Spinal cord (tissue), 10 donors: ENCODE measurements around the gene MAMDC2. TPM values are rescaled to one million over a fixed set of nuclear protein-coding genes. Genes with fewer than 3 reads are reported as not detected.

Experiments used
- DNase-seq, 6 donors: peaks; one replicate each; pipeline versions ENCODE4 v3.0.0 to v3.0.0-alpha.2; 2013 to 2015; ENCODE audit warnings: low spot score in 6 of 6, low read depth in 4 of 6
- H3K27ac ChIP-seq: one replicate; pipeline ENCODE4 v1.5.1; 2013; ENCODE audit warnings: low read depth, low read length, control low read depth
- H3K27me3 ChIP-seq: one replicate; pipeline ENCODE4 v1.6.1; 2013; ENCODE audit warnings: low read length; ENCODE audit not compliant: control insufficient read depth, insufficient read depth
- H3K36me3 ChIP-seq: one replicate; pipeline ENCODE4 v1.6.1; 2013; ENCODE audit warnings: low read length; ENCODE audit not compliant: control insufficient read depth, insufficient read depth
- H3K4me1 ChIP-seq: one replicate; pipeline ENCODE4 v1.6.1; 2013; ENCODE audit warnings: low read length; ENCODE audit not compliant: control insufficient read depth, insufficient read depth
- H3K4me3 ChIP-seq: one replicate; pipeline ENCODE4 v1.5.1; 2013; ENCODE audit warnings: low read depth, low read length, control low read depth
- H3K9me3 ChIP-seq: one replicate; pipeline ENCODE4 v1.6.1; 2013; ENCODE audit warnings: low read length; ENCODE audit not compliant: control insufficient read depth, insufficient read depth
- WGBS: methylation state at CpG from one replicate; pipeline ENCODE4 v1.1.5; 2013; ENCODE audit warnings: missing lambda C conversion rate; ENCODE audit not compliant: insufficient coverage; 5-methylcytosine and 5-hydroxymethylcytosine counted together
- polyA plus RNA-seq, 2 donors: library from polyadenylated mRNA; unstranded; fragments of 120-200 nt; gene quantifications; one replicate each; pipeline ENCODE4 v1.2.1, GENCODE V29; 2013; ENCODE audit not compliant: insufficient read length in 2 of 2
- total RNA-seq, 2 donors: library from RNA; depleted of rRNA in 1 of 2; stranded (reverse); fragments of 120-200 nt in 1 of 2; fragments of >200 nt in 1 of 2; gene quantifications; one replicate each; pipeline versions ENCODE4 v1.2.3 to v1.2.4, GENCODE V29; 2013 to 2014
- donor health status: healthy.

The MAMDC2 gene
- total and polyA plus RNA-seq, 4 donors: 2.0 to 8.2 (median 4.2) TPM

- H3K4me1 ChIP-seq: no peaks in the 10 kb centered on the region
- no peaks in the 10 kb centered on the region for H3K9me3 ChIP-seq
- H3K27me3 ChIP-seq: no peaks in the 10 kb centered on the region
- no peak overlapping the region for H3K27ac ChIP-seq
- no peaks in the 10 kb centered on the region for H3K36me3 ChIP-seq
- WGBS: no CpG with 5 or more reads among the region's 3 CpGs
- no peak for DNase-seq
- no peak overlapping the region for H3K4me3 ChIP-seq
Observed at GRCh38 chr9:70156729-70157128, 113.1 kb downstream of the MAMDC2 start.

- Histone ChIP-seq H3K4me1 (no peaks in the 10 kb centered on the region), H3K27me3 (no peaks in the 10 kb centered on the region)
- DNase-seq: no peak
Observed at GRCh38 chr9:70159630-70160029, 116.0 kb downstream of the MAMDC2 start.

GRCh38 chr9:70160686-70161600, 117.3 kb downstream of the MAMDC2 start:
- no peaks in the 10 kb centered on the region for H3K9me3 ChIP-seq
- no peaks in the 10 kb centered on the region for H3K36me3 ChIP-seq
- WGBS: 83% methylated on average over 1 of the region's 6 CpGs
- peak in 1 of 6 donors; percentile 12 for DNase-seq
- H3K27me3 ChIP-seq: no peaks in the 10 kb centered on the region
- no peaks in the 10 kb centered on the region for H3K4me1 ChIP-seq
- no peak overlapping the region for H3K27ac ChIP-seq
- H3K4me3 ChIP-seq: no peak overlapping the region

More at GRCh38 chr9:70159630-70160029, 116.0 kb downstream of the MAMDC2 start:
- H3K4me3 ChIP-seq: no peak overlapping the region
- H3K36me3 ChIP-seq: no peaks in the 10 kb centered on the region
- H3K27ac ChIP-seq: no peak overlapping the region
- H3K9me3 ChIP-seq: no peaks in the 10 kb centered on the region
- WGBS: 67% methylated on average over 2 of the region's 3 CpGs

- H3K27me3 ChIP-seq: no peaks in the 10 kb centered on the region
- no peaks in the 10 kb centered on the region for H3K4me1 ChIP-seq
- no peak overlapping the region for H3K27ac ChIP-seq
- no peaks in the 10 kb centered on the region for H3K9me3 ChIP-seq
- no peak for DNase-seq
- WGBS: 70% methylated on average over 2 of the region's 6 CpGs
- H3K4me3 ChIP-seq: no peak overlapping the region
- H3K36me3 ChIP-seq: no peaks in the 10 kb centered on the region
Observed at GRCh38 chr9:70165006-70165602, 121.5 kb downstream of the MAMDC2 start.

- Histone ChIP-seq H3K9me3 (no peaks in the 10 kb centered on the region), H3K36me3 (no peaks in the 10 kb centered on the region), H3K4me1 (no peaks in the 10 kb centered on the region), H3K4me3 (no peak overlapping the region), H3K27me3 (no peaks in the 10 kb centered on the region), H3K27ac (no peak overlapping the region)
- DNase-seq: peak in 1 of 6 donors; percentile 54
- WGBS: 72% methylated on average over 3 of the region's 5 CpGs
Observed at GRCh38 chr9:70168521-70168920, 124.9 kb downstream of the MAMDC2 start.

GRCh38 chr9:70169222-70169621, 125.6 kb downstream of the MAMDC2 start:
- Histone ChIP-seq H3K4me3 (no peak overlapping the region), H3K9me3 (no peaks in the 10 kb centered on the region), H3K27me3 (no peaks in the 10 kb centered on the region), H3K27ac (no peak overlapping the region), H3K36me3 (no peaks in the 10 kb centered on the region), H3K4me1 (no peaks in the 10 kb centered on the region)
- DNase-seq: no peak
- no CpG with 5 or more reads among the region's 3 CpGs for WGBS

GRCh38 chr9:70170151-70170790, 126.6 kb downstream of the MAMDC2 start:
- Histone ChIP-seq H3K36me3 (no peaks in the 10 kb centered on the region), H3K27me3 (no peaks in the 10 kb centered on the region), H3K4me3 (no peak overlapping the region), H3K9me3 (no peaks in the 10 kb centered on the region), H3K27ac (no peak overlapping the region), H3K4me1 (no peaks in the 10 kb centered on the region)
- 80% methylated on average over 1 of the region's 7 CpGs for WGBS
- peak in 1 of 6 donors; percentile 57 for DNase-seq

- 45% methylated on average over 1 of the region's 1 CpG for WGBS
- no peaks in the 10 kb centered on the region for H3K27me3 ChIP-seq
- H3K36me3 ChIP-seq: no peaks in the 10 kb centered on the region
- no peaks in the 10 kb centered on the region for H3K4me1 ChIP-seq
- H3K4me3 ChIP-seq: no peak overlapping the region
- no peak overlapping the region for H3K27ac ChIP-seq
- H3K9me3 ChIP-seq: no peaks in the 10 kb centered on the region
- no peak for DNase-seq
Observed at GRCh38 chr9:70172532-70172931, 128.9 kb downstream of the MAMDC2 start.

- Histone ChIP-seq H3K9me3 (no peaks in the 10 kb centered on the region), H3K4me1 (no peaks in the 10 kb centered on the region), H3K4me3 (no peak overlapping the region), H3K36me3 (no peaks in the 10 kb centered on the region), H3K27ac (no peak overlapping the region), H3K27me3 (no peaks in the 10 kb centered on the region)
- no peak for DNase-seq
- 88% methylated on average over 1 of the region's 1 CpG for WGBS
Observed at GRCh38 chr9:70177121-70177520, 133.5 kb downstream of the MAMDC2 start.
